SK-N-SH treated with all-trans-retinoic acid at 6 μM for 48 hours (cell line): ENCODE results near the gene CD47.

Source experiments
- ATAC-seq: fragments of 200-7000 bp; cut with Tn5 transposase; 3 replicates; pipeline ENCODE4 v1.9.1; 2020; ENCODE audit warnings: mild to moderate bottlenecking, moderate library complexity
- CSDC2 ChIP-seq: fragments of 250-450 bp; sonication (Bioruptor Pico); IDR thresholded peaks from 2 replicates; pipeline ENCODE4 v1.5.0; 2020; ENCODE audit warnings: mild to moderate bottlenecking, moderate library complexity
- ESRRG ChIP-seq: fragments of 250-450 bp; sonication (Bioruptor Pico); IDR thresholded peaks from 2 replicates; pipeline ENCODE4 v1.6.1; 2021; ENCODE audit warnings: mild to moderate bottlenecking
- GLIS3 ChIP-seq: fragments of 250-450 bp; sonication (Bioruptor Pico); IDR thresholded peaks from 2 replicates; pipeline ENCODE4 v1.5.0; 2020; ENCODE audit warnings: mild to moderate bottlenecking, moderate library complexity
- OSR1 ChIP-seq: fragments of 250-450 bp; sonication (Bioruptor Pico); IDR thresholded peaks from 2 replicates; pipeline ENCODE4 v1.8.0; 2022; ENCODE audit warnings: moderate library complexity, mild to moderate bottlenecking, inconsistent platforms
- PPARA ChIP-seq: fragments of 250-450 bp; sonication (Bioruptor Pico); IDR thresholded peaks from 2 replicates; pipeline ENCODE4 v1.5.0; 2020; ENCODE audit warnings: mild to moderate bottlenecking, borderline replicate concordance
- RARB ChIP-seq: fragments of 250-450 bp; sonication (Bioruptor Pico); IDR thresholded peaks from 2 replicates; pipeline ENCODE4 v1.8.0; 2021; ENCODE audit warnings: mild to moderate bottlenecking, moderate library complexity
- SNAI2 ChIP-seq: fragments of 250-450 bp; sonication (Bioruptor Pico); IDR thresholded peaks from 2 replicates; pipeline ENCODE4 v1.5.0; 2020; ENCODE audit warnings: mild to moderate bottlenecking, moderate library complexity
- TCF4 ChIP-seq: fragments of 250-450 bp; sonication (Bioruptor Pico); IDR thresholded peaks from 2 replicates; pipeline ENCODE4 v1.8.0; 2021; ENCODE audit warnings: mild to moderate bottlenecking, moderate library complexity, borderline replicate concordance
- ZC3H10 ChIP-seq: fragments of 250-450 bp; sonication (Bioruptor Pico); IDR thresholded peaks from 2 replicates; pipeline ENCODE4 v1.5.1; 2021; ENCODE audit warnings: mild to moderate bottlenecking, moderate library complexity
- ZFP3 ChIP-seq: fragments of 250-450 bp; sonication (Bioruptor Pico); IDR thresholded peaks from 2 replicates; pipeline ENCODE4 v1.5.0; 2020; ENCODE audit warnings: mild to moderate bottlenecking, moderate library complexity
- ZFP30 ChIP-seq: fragments of 450-650 bp; formaldehyde crosslinking; IDR thresholded peaks from 2 replicates; pipeline ENCODE4 v1.5.0; 2022; ENCODE audit warnings: mild to moderate bottlenecking, moderate library complexity
- ZNF565 ChIP-seq: fragments of 450-650 bp; formaldehyde crosslinking; conservative IDR thresholded peaks from 2 replicates; pipeline ENCODE4 v1.5.0; 2020; ENCODE audit warnings: low read depth, mild to moderate bottlenecking, moderate library complexity
- ZNF70 ChIP-seq: fragments of 450-650 bp; formaldehyde crosslinking; IDR thresholded peaks from 2 replicates; pipeline ENCODE4 v1.5.0; 2020; ENCODE audit warnings: mild to moderate bottlenecking, moderate library complexity
- ZNF8 ChIP-seq: fragments of 450-650 bp; formaldehyde crosslinking; IDR thresholded peaks from 2 replicates; pipeline ENCODE4 v1.5.0; 2020; ENCODE audit warnings: mild to moderate bottlenecking, moderate library complexity
- TF ChIP-seq, protein P1 (sequence below): fragments of 250-450 bp; sonication (Bioruptor Pico); IDR thresholded peaks from 2 replicates; pipeline ENCODE4 v1.5.1; 2020; ENCODE audit warnings: low read depth, mild to moderate bottlenecking, moderate library complexity
- TF ChIP-seq, protein P2 (sequence below): fragments of 250-450 bp; sonication (Bioruptor Pico); IDR thresholded peaks from 2 replicates; pipeline ENCODE4 v1.8.0; 2021; ENCODE audit warnings: low read depth, mild to moderate bottlenecking, moderate library complexity, borderline replicate concordance
- TF ChIP-seq, protein P3 (sequence below): fragments of 250-450 bp; sonication (Bioruptor Pico); IDR thresholded peaks from 2 replicates; pipeline ENCODE4 v1.8.0; 2020; ENCODE audit warnings: mild to moderate bottlenecking, moderate library complexity, borderline replicate concordance
- TF ChIP-seq, protein P4 (sequence below): fragments of 250-450 bp; sonication (Bioruptor Pico); IDR thresholded peaks from 2 replicates; pipeline ENCODE4 v1.5.0; 2020; ENCODE audit warnings: mild to moderate bottlenecking, moderate library complexity
- TF ChIP-seq, protein P5 (sequence below): fragments of 250-450 bp; sonication (Bioruptor Pico); IDR thresholded peaks from 2 replicates; pipeline ENCODE4 v1.5.1; 2021; ENCODE audit warnings: mild to moderate bottlenecking, moderate library complexity

CD47 gene

DNA sequence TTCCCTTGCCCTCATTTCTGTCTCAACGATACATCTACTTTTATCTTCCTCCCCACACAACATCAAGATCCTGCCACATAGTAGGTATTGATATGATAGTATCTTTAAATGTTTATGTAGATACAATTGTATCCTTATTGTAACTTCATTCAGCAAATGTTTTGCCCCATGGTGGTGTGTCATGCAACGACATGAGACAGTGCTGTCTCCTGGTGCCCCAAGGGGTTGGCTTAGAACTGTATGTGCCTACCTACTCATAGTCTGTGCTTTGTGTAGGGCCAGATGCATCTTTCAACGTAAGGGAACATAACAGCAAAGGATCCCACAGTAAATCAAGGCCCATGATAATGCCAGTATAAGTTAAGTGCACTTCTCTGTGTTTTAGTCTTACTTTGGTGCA, 2.8 kb upstream of the CD47 start:
- ATAC-seq = no peak
- no peak for TF ChIP-seq SNAI2 (CRISPR knock-in tag)
- TF ChIP-seq ZFP30 (CRISPR knock-in tag) = no peak

DNA sequence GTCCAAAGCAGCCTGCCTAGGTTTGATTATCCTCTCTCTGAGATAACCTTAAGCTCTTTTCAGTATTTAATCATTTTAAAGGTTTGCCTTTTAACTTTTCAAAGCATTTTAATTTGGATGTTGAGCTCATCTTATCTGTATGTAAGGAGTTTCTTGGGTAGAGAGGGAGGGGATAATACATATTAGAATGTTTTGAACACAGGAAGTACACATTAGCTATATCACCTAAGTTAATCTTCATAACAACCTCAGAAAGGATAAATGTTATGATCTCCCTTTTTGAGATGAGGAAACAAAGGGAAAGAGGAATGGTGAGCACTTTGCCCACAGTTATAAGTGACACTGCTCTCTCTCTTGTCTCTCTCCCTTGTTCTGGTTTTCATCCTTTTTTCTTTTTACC, 2.2 kb upstream of the CD47 start:
- TF ChIP-seq ZFP30 (CRISPR knock-in tag) (no peak), ZNF70 (no peak)
- no peak for ATAC-seq

DNA sequence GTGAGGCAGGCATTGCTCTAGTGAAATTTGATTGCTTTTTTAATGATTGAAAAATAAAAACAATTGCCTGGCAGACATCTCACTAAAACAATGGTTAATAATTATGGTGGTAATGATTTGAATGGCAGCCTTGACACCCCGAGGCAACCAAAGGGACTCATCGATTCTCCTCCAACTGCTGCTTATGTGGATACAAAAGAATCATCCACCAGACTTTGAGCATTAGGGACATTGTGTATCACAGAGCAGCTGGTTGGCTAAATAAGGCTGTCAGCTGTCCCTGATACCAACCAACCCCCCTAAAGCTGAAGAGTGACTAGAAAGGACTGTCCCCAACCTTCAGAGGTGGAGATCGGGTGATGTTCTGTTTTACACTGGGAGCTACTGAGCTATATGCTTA, 1.7 kb upstream of the CD47 start:
- no peak for TF ChIP-seq ZFP3 (CRISPR knock-in tag)
- TF ChIP-seq, protein P1, sequence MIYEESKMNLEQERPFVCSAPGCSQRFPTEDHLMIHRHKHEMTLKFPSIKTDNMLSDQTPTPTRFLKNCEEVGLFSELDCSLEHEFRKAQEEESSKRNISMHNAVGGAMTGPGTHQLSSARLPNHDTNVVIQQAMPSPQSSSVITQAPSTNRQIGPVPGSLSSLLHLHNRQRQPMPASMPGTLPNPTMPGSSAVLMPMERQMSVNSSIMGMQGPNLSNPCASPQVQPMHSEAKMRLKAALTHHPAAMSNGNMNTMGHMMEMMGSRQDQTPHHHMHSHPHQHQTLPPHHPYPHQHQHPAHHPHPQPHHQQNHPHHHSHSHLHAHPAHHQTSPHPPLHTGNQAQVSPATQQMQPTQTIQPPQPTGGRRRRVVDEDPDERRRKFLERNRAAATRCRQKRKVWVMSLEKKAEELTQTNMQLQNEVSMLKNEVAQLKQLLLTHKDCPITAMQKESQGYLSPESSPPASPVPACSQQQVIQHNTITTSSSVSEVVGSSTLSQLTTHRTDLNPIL (CRISPR knock-in tag) = no peak
- no peak for TF ChIP-seq ZNF8 (CRISPR knock-in tag)
- no peak for TF ChIP-seq GLIS3
- TF ChIP-seq ESRRG = no peak
- no peak for TF ChIP-seq TCF4 (CRISPR knock-in tag)
- no peak for ATAC-seq

DNA sequence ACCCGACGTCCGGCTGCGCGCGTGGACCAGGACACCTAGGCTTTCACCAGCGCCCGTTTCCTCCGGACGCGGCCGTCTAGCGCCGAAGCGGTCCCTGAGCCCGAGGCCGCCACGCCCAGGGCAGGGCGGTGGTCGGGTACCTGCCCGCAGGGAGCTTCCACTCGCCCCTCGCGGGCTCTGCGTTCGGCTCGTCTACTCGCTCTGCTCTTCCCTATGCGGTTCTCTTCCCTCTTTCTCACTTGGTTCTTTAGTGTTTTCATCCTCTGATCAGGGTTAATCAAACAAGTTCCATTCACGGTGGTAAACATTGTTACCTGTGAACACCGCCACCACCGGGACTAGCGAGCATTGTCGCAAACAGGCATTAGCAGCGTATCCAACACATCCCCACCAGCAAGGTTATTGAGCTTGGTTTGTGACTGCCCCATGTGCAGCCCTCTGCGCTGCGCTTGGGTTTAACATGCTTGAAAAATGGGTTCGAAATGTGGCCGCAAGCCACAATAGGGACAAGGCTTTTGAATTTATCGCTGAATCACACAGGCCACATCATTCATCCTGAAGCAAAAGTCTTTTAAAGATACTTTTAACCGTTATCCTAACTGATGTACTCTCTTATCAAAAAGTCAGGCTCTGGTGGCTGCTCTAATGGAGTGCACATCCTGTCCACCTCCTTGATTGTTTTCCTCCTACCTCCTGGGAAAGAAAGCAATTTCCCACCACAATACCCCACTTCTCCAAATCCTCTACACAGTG, 843 bp upstream of the CD47 start:
- ATAC-seq = no peak
- TF ChIP-seq, protein P2, sequence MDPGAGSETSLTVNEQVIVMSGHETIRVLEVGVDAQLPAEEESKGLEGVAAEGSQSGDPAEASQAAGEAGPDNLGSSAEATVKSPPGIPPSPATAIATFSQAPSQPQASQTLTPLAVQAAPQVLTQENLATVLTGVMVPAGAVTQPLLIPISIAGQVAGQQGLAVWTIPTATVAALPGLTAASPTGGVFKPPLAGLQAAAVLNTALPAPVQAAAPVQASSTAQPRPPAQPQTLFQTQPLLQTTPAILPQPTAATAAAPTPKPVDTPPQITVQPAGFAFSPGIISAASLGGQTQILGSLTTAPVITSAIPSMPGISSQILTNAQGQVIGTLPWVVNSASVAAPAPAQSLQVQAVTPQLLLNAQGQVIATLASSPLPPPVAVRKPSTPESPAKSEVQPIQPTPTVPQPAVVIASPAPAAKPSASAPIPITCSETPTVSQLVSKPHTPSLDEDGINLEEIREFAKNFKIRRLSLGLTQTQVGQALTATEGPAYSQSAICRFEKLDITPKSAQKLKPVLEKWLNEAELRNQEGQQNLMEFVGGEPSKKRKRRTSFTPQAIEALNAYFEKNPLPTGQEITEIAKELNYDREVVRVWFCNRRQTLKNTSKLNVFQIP (CRISPR knock-in tag) = no peak
- TF ChIP-seq, protein P3, sequence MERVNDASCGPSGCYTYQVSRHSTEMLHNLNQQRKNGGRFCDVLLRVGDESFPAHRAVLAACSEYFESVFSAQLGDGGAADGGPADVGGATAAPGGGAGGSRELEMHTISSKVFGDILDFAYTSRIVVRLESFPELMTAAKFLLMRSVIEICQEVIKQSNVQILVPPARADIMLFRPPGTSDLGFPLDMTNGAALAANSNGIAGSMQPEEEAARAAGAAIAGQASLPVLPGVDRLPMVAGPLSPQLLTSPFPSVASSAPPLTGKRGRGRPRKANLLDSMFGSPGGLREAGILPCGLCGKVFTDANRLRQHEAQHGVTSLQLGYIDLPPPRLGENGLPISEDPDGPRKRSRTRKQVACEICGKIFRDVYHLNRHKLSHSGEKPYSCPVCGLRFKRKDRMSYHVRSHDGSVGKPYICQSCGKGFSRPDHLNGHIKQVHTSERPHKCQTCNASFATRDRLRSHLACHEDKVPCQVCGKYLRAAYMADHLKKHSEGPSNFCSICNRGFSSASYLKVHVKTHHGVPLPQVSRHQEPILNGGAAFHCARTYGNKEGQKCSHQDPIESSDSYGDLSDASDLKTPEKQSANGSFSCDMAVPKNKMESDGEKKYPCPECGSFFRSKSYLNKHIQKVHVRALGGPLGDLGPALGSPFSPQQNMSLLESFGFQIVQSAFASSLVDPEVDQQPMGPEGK = no peak
- no peak for TF ChIP-seq ZFP3 (CRISPR knock-in tag)
- TF ChIP-seq ZFP30 (CRISPR knock-in tag) = no peak
- no peak for TF ChIP-seq RARB (CRISPR knock-in tag)
- TF ChIP-seq ZNF8 (CRISPR knock-in tag) = no peak
- TF ChIP-seq, protein P4, sequence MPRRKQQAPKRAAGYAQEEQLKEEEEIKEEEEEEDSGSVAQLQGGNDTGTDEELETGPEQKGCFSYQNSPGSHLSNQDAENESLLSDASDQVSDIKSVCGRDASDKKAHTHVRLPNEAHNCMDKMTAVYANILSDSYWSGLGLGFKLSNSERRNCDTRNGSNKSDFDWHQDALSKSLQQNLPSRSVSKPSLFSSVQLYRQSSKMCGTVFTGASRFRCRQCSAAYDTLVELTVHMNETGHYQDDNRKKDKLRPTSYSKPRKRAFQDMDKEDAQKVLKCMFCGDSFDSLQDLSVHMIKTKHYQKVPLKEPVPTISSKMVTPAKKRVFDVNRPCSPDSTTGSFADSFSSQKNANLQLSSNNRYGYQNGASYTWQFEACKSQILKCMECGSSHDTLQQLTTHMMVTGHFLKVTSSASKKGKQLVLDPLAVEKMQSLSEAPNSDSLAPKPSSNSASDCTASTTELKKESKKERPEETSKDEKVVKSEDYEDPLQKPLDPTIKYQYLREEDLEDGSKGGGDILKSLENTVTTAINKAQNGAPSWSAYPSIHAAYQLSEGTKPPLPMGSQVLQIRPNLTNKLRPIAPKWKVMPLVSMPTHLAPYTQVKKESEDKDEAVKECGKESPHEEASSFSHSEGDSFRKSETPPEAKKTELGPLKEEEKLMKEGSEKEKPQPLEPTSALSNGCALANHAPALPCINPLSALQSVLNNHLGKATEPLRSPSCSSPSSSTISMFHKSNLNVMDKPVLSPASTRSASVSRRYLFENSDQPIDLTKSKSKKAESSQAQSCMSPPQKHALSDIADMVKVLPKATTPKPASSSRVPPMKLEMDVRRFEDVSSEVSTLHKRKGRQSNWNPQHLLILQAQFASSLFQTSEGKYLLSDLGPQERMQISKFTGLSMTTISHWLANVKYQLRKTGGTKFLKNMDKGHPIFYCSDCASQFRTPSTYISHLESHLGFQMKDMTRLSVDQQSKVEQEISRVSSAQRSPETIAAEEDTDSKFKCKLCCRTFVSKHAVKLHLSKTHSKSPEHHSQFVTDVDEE = no peak
- TF ChIP-seq SNAI2 (CRISPR knock-in tag) = no peak
- TF ChIP-seq ZNF70 = no peak
- no peak for TF ChIP-seq TCF4 (CRISPR knock-in tag)
- TF ChIP-seq OSR1 (CRISPR knock-in tag) = no peak
- no peak for TF ChIP-seq PPARA (CRISPR knock-in tag)
- TF ChIP-seq ZNF565 (CRISPR knock-in tag) = no peak
- TF ChIP-seq, protein P5, sequence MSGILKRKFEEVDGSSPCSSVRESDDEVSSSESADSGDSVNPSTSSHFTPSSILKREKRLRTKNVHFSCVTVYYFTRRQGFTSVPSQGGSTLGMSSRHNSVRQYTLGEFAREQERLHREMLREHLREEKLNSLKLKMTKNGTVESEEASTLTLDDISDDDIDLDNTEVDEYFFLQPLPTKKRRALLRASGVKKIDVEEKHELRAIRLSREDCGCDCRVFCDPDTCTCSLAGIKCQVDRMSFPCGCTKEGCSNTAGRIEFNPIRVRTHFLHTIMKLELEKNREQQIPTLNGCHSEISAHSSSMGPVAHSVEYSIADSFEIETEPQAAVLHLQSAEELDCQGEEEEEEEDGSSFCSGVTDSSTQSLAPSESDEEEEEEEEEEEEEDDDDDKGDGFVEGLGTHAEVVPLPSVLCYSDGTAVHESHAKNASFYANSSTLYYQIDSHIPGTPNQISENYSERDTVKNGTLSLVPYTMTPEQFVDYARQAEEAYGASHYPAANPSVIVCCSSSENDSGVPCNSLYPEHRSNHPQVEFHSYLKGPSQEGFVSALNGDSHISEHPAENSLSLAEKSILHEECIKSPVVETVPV (CRISPR knock-in tag) = no peak
- TF ChIP-seq ZC3H10 = no peak
- TF ChIP-seq CSDC2 (CRISPR knock-in tag) = no peak
